AG04450 (cell line): ENCODE measurements around the gene KCNJ12. TPM values are rescaled to one million over a fixed set of nuclear protein-coding genes. Genes with fewer than 3 reads are reported as not detected.

Experiments used
- CTCF ChIA-PET: fragments of 300-600, 350-600 bp; formaldehyde crosslinking; extraction: SDS; loops from one replicate; lab custom pipeline; 2022; ENCODE audit warnings: antibody characterized with exemption, inconsistent platforms; lab: Charles Lee
- POLR2A ChIA-PET: fragments of 350-600 bp; formaldehyde crosslinking; extraction: SDS; loops from one replicate; lab custom pipeline; 2021; ENCODE audit warnings: antibody characterized with exemption, inconsistent platforms; lab: Yijun Ruan, JAX
- DNase-seq: peaks from one replicate; pipeline ENCODE4 v3.0.0-alpha.2; 2011; ENCODE audit warnings: low read depth, low spot score
- H3K27ac ChIP-seq: one replicate; pipeline ENCODE4 v1.5.1; 2012; ENCODE audit warnings: low read depth, low read length, control low read depth
- H3K27me3 ChIP-seq: one replicate; pipeline ENCODE4 v1.6.0; 2012; ENCODE audit warnings: low read length; ENCODE audit not compliant: control insufficient read depth, insufficient read depth
- H3K4me3 ChIP-seq: 2 replicates; pipeline ENCODE4 v1.5.1; 2011; ENCODE audit warnings: mild to moderate bottlenecking, low read depth, low read length, control low read depth
- H3K9me3 ChIP-seq: 2 replicates; pipeline ENCODE4 v1.5.1; 2012; ENCODE audit warnings: low read length; ENCODE audit not compliant: control insufficient read depth, insufficient read depth
- polyA plus RNA-seq: library from polyadenylated mRNA; depleted of rRNA; stranded (reverse); fragments of >200 nt; gene quantifications from 2 replicates; pipeline ENCODE4 v1.2.3, GENCODE V29; 2011
- TF ChIP-seq, protein P1 (sequence below): IDR thresholded peaks from 2 replicates; pipeline ENCODE4 v1.5.1; 2011; ENCODE audit warnings: low read depth, low read length, control low read depth, inconsistent platforms

KCNJ12 gene
- polyA plus RNA-seq, 1 experiment: 0.02 TPM

DNA sequence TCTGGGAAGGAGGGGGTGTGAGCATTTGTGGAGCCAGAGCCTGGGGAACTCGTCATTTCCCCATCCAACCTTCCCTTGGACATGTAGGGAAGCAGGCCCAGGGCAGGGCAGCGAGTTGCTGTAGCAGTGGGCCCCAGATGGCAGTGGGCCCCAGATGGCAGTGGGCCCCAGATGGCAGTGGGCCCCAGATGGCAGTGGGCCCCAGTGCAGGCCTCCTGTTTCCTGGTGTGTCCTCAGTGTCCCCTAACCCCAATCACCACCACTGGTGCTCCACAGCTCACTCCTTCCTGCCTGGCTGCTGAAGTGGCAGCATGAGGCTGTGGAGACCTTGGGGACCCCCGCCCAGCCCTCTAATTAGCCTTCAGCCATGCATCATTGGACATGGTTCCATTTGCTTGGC is 4.5 kb downstream of the KCNJ12 start:
- TF ChIP-seq, protein P1, sequence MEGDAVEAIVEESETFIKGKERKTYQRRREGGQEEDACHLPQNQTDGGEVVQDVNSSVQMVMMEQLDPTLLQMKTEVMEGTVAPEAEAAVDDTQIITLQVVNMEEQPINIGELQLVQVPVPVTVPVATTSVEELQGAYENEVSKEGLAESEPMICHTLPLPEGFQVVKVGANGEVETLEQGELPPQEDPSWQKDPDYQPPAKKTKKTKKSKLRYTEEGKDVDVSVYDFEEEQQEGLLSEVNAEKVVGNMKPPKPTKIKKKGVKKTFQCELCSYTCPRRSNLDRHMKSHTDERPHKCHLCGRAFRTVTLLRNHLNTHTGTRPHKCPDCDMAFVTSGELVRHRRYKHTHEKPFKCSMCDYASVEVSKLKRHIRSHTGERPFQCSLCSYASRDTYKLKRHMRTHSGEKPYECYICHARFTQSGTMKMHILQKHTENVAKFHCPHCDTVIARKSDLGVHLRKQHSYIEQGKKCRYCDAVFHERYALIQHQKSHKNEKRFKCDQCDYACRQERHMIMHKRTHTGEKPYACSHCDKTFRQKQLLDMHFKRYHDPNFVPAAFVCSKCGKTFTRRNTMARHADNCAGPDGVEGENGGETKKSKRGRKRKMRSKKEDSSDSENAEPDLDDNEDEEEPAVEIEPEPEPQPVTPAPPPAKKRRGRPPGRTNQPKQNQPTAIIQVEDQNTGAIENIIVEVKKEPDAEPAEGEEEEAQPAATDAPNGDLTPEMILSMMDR: no peak
- Histone ChIP-seq H3K9me3 (no peaks in the 10 kb centered on the region), H3K27me3 (peaks cover 57% of the 10 kb centered on the region), H3K27ac (no peak overlapping the region), H3K4me3 (no peak overlapping the region)
- ChIA-PET POLR2A (no interaction called here), CTCF (interaction anchor here (1.3 kb wide), 1 partner anchor 76 kb away, joined by 3 read pairs; no protein-coding TSS in a partner anchor)
- no peak for DNase-seq

DNA sequence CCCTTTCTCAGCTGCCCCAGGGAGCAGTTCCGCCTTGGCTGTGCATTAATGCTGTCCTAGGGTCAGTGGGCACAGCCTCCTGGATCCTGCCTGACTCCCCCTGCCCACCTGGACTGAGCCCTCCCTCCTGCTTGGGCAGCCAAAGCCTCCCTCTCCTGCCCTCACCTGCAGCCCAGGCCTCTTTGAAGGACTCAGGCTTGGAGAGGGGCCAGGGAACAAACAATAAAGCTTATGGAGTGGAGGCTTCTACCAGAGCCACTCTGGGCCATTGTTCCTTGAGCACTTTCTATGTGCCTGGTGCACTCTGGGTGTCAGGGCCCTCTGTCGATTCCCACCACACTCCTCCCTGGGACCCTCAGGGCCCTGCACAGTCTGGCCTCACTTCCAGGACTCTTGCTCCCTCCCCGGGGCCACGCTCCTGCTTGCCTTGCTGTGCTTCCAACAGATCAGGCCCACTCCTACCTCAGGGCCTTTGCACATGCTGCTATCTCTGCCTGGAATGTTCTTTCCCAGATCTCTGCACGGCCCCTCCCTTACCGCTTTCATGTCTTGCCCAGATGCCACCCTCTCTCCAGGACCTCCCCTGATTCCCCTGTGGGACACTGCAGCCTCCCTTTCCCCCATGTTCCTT is 5.0 kb downstream of the KCNJ12 start:
- DNase-seq: no peak
- TF ChIP-seq, protein P1: no peak
- ChIA-PET CTCF (no interaction called here), POLR2A (no interaction called here)
- no peak overlapping the region for H3K4me3 ChIP-seq
- H3K27ac ChIP-seq: no peak overlapping the region
- H3K9me3 ChIP-seq: no peaks in the 10 kb centered on the region
- peaks cover 54% of the 10 kb centered on the region for H3K27me3 ChIP-seq

DNA sequence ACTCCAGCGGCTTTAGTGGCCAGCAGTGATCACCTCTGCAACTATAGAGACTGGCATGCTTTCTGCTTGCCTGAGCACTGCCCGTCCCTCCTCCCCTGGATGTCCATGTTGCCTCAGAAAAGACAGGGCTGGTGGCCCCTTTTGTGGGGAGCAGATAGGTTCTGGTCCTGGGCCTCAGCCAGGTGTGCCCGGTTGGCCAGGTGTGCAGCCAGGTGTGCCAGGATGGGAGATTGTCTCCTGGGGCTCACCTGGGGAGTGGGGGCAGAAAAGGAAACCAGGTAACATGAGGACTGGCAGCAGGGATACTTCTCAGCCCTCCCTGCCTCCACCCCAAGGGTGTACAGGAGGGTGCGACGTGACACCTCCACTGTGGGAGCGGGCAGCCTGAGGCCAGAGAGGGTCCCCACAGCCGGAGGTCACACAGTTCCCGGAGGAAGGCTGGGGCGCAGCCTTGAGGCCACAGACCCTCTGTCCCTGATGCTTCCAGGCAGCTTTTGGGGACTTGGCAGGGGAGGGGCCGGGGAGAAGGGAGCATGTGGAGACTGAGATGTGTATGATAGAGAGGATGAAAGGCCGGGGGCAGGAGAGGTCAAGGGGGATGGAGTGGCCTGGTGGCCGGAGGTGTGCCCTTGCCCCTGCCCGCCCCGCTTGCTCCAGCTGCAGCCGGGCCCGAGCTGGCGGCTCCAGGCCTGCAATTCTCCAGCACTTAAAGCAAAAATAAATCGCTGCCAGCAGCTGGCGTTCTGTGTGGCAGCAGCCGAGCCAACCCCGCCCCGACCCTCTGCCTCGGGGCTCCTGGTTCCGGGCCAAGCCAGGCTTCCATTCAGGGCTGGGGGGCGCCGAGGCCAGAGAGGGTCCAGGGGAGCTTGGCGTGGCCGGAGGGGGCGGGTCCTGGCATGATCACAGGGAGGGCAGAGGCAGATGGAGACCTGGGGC is 6.7 kb downstream of the KCNJ12 start:
- CTCF ChIA-PET: no interaction called here
- TF ChIP-seq, protein P1: no peak
- peaks cover 44% of the 10 kb centered on the region for H3K27me3 ChIP-seq

DNA sequence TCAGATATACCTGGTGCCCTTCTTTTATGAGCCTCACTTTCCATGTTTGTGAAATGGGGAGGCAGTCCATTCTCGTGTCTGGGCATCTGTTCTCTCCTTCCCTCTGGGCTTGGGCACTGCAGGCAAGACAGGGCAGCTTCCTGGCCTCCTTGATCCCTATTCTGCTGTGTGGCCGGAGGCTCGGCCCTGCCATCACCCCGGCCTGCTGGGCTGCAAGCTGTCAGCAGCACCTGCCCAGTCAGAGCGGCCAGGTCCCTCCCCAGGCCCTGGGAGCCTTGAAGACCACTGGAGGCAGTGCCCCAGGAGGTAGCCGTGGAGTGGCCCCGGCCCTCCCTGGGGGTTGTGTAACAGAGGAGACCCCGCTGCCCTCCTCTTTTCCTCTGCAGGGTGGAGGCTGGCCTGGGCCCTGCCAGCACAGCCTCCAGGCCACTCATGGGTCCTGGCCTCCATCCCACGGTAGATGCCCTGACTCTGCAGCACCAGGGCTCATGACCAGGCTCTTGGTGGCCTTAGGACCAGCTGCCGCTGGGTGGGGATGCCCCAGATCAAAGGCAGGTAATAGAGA is 9.2 kb downstream of the KCNJ12 start:
- no peak overlapping the region for H3K4me3 ChIP-seq
- CTCF ChIA-PET: no interaction called here
- no peak for DNase-seq
- TF ChIP-seq, protein P1: no peak
- H3K27ac ChIP-seq: no peak overlapping the region
- H3K27me3 ChIP-seq: peaks cover 41% of the 10 kb centered on the region
- POLR2A ChIA-PET: interaction anchor here (0.7 kb wide), 1 partner anchor 37 kb away, joined by 8 read pairs; no protein-coding TSS in a partner anchor
- no peaks in the 10 kb centered on the region for H3K9me3 ChIP-seq

More for the DNA sequence above, 6.7 kb downstream of the KCNJ12 start:
- no peak for DNase-seq
- POLR2A ChIA-PET: no interaction called here
- H3K4me3 ChIP-seq: no peak overlapping the region
- H3K9me3 ChIP-seq: no peaks in the 10 kb centered on the region
- H3K27ac ChIP-seq: no peak overlapping the region
